Stomach (tissue), 4 donors: Measurements from ENCODE around the gene BEST1.

Source experiments
- EP300 ChIP-seq: sonication (generic); formaldehyde crosslinking; IDR thresholded peaks from one replicate; pipeline ENCODE4 v1.6.1; 2017; ENCODE audit warnings: antibody characterized with exemption
- POLR2A ChIP-seq, 4 donors: fragments of 450-650 bp; IDR thresholded peaks; one replicate each; pipeline ENCODE4 v1.6.1; 2016; ENCODE audit warnings: antibody characterized with exemption in 4 of 4, control low read depth in 2 of 4, mild to moderate bottlenecking in 1 of 4, moderate library complexity in 1 of 4
- POLR2AphosphoS5 ChIP-seq, 3 donors: sonication (generic); formaldehyde crosslinking; IDR thresholded peaks; one replicate each; pipeline ENCODE4 v1.6.1; 2016; ENCODE audit warnings: antibody characterized with exemption in 3 of 3
- TF ChIP-seq, protein P1 (sequence below), 7 experiments: fragments of 450-650 bp in 4 of 7; fragments of 200-600 bp in 3 of 7; sonication (generic) in 3 of 7; IDR thresholded peaks; one replicate each; pipeline ENCODE4 v1.5.1; 2016 to 2019; ENCODE audit warnings: antibody characterized with exemption in 7 of 7, control low read depth in 2 of 7, mild to moderate bottlenecking in 1 of 7

GRCh38 chr11:61968758-61969390 is 18.7 kb downstream of the BEST1 start:
- no peak for TF ChIP-seq POLR2AphosphoS5 (IDR thresholded peaks at IDR 0.05)
- TF ChIP-seq, protein P1, sequence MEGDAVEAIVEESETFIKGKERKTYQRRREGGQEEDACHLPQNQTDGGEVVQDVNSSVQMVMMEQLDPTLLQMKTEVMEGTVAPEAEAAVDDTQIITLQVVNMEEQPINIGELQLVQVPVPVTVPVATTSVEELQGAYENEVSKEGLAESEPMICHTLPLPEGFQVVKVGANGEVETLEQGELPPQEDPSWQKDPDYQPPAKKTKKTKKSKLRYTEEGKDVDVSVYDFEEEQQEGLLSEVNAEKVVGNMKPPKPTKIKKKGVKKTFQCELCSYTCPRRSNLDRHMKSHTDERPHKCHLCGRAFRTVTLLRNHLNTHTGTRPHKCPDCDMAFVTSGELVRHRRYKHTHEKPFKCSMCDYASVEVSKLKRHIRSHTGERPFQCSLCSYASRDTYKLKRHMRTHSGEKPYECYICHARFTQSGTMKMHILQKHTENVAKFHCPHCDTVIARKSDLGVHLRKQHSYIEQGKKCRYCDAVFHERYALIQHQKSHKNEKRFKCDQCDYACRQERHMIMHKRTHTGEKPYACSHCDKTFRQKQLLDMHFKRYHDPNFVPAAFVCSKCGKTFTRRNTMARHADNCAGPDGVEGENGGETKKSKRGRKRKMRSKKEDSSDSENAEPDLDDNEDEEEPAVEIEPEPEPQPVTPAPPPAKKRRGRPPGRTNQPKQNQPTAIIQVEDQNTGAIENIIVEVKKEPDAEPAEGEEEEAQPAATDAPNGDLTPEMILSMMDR (IDR thresholded peaks at IDR 0.05), result no peak
- TF ChIP-seq POLR2A (IDR thresholded peaks at IDR 0.05), result no peak
- no peak for TF ChIP-seq EP300
